ENCODE results near the gene SLC25A47.
A peak's percentile ranks its signal among the peaks of the same experiment; 100 is the strongest.
"Not testable (repeated sequence)": the region's sequence is repeated elsewhere in the genome, so short reads cannot be mapped to it uniquely, and the experiment has no call there.

Gene SLC25A47

DNA sequence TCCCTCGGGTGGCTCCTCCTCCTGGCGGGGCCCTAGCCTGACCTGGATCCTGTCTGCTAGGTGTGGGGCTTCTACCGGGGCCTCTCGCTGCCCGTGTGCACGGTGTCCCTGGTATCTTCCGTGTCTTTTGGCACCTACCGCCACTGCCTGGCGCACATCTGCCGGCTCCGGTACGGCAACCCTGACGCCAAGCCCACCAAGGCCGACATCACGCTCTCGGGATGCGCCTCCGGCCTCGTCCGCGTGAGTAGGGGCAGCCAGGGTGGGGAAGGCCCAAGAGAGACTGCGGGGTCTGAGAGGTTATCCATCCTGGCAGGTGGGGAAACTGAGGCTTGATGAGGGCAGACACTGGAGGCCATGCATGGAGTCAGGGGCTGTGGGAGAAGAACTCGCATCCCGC lies 4.0 kb downstream of the SLC25A47 start:
- DNase-seq (ENCODE audit: low spot score), result no peak

- DNase-seq (ENCODE audit: low spot score), result no peak
These were observed 5.5 kb downstream of the SLC25A47 start for GRCh38 chr14:100328495-100329163.

DNA sequence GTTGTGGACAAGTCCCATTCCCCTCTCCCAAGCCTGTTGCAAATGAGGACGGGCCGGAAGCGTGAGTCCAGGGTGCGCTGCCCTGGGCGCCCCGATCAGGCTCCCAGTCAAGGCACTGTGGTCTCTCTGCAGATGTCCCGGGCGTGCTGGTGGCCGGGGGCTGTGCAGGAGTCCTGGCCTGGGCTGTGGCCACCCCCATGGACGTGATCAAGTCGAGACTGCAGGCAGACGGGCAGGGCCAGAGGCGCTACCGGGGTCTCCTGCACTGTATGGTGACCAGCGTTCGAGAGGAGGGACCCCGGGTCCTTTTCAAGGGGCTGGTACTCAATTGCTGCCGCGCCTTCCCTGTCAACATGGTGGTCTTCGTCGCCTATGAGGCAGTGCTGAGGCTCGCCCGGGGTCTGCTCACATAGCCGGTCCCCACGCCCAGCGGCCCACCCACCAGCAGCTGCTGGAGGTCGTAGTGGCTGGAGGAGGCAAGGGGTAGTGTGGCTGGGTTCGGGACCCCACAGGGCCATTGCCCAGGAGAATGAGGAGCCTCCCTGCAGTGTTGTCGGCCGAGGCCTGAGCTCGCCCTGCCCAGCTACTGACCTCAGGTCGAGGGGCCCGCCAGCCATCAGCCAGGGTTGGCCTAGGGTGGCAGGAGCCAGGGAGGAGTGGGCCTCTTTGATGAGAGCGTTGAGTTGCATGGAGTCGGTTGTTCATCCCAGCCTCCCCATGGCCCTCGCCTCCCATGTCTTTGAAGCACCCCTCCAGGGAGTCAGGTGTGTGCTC lies 6.3 kb downstream of the SLC25A47 start:
- no peak for DNase-seq (ENCODE audit: low spot score)

DNA sequence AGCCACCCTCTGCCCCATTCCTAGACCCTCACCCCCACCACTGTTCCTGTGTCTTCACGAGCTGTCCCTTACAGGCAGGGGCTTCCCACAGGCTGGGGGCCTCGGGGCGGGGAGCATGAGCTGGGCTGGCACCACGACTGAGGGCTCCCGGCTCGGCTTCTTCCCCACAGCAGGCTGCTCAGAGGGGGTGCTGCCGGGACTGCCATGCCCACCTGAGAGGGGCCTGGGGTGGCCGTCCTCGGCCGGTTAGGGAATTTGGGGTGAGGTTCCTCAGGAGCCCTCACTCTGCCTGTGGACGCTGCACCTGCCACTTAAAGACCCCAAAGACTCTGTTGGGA lies 6.8 kb downstream of the SLC25A47 start:
- DNase-seq (ENCODE audit: low spot score), result no peak

DNA sequence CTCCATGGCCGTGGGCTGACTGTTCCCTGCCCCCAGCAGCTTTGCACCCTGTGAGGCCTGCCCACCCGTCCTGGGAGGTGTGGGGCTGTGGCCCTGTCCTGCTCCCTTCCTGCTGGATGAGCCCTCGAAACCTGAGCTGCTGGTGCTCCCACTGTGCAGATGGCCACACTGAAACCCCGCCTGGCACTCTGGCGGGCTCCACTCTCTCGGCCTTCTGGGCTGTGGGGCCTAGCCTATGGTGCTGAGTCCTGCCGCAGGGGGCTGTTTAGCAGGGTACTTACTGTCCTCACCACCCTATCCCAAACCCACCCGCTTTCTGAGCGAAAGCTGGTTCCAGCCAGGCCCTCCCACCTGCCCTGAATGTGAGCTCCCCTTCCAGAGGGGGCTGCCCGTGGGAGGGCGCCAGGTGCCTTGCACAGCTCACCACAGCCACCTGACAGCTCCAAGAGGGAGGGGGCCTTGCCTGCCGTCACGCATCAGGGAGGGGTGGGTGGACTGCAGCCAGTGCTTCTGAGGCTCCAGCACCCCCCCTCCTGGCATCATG lies 7.3 kb downstream of the SLC25A47 start:
- no peak for DNase-seq (ENCODE audit: low spot score)

DNA sequence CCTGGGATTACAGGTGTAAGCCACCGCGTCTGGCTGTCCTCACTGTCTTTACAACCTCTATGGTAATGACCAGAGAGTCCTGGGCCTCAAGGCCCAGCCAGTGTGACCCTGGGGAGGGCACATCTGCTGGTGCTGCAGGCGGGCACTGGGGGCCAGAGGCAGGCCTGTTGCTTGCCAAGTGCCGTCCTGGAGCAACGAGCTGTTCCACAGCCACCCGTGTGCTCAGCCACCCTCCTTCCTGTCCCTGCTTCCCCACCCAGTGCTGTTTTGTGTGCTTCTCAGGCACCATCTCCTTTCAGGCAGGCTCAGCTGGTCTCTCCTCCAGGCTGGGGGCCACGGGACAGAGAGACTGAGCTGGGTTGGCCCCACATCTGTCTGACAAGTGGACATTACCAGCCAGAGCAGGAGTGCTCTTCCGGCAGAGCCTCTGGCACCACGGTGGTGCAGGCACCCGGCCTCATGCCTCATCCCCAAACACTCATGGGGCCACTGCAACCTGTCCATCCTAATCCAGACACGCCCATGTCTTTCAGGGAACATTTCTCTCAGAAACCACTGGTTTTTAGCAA lies 9.0 kb downstream of the SLC25A47 start:
- DNase-seq (ENCODE audit: low spot score), result no peak

DNA sequence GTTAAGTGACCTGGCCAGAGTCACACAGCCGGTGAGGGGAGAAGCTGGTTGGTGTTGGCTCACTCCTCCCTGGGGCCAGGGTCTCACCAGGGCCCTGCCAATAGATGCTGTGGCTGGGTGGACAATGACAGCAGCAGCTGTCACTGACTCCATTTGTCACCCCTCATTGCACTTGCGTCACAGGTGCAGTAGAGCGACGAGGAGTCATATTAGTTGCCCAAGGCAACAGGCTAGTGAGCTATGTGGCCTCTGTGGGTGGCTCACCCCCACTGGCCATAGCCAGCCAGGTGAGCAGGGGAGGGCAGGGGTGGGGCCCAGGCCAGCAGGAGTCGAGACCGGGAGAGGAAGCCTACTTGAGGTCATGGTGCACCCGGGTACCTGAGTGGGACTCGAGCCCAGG lies 9.7 kb downstream of the SLC25A47 start:
- no peak for DNase-seq (ENCODE audit: low spot score)

DNA sequence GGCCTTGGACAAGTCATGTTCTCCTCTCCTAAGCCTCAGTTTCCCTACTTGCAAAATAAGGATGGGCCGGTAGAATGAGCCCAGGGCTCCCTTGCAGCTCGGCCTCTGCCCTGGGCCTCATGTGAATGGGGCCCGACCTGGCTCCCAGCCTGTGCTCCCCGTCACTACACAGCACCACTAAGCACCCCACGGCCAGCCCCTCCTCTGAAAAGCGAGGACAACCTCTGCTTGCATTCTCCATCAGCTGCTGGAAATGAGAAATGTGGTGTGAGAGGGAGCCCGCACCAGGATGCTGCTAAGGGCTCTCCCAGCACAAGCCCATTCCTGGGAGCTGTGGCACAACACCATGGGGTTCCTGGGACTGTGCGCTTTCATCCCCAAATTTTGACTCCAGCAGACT lies 10.2 kb downstream of the SLC25A47 start:
- DNase-seq (ENCODE audit: low spot score), result no peak

DNA sequence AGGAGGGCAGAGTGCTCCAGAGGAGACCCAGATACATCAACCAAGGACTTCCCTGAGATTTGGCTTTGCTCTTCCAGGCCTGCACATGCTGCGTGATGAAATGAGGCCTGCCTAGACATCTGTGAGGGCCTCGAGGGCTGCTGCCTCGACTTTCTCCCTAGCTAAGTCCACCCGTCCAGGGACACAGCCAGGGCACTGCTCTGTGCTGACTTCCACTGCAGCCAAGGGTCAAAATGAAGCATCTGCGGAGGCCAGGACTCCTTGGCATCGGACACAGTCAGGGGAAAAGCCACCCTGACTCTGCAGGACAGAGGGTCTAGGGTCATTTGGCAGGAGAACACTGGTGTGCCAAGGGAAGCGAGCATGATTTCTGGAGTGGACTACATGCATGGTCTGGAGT lies 10.7 kb downstream of the SLC25A47 start:
- no peak for DNase-seq (ENCODE audit: low spot score)

DNA sequence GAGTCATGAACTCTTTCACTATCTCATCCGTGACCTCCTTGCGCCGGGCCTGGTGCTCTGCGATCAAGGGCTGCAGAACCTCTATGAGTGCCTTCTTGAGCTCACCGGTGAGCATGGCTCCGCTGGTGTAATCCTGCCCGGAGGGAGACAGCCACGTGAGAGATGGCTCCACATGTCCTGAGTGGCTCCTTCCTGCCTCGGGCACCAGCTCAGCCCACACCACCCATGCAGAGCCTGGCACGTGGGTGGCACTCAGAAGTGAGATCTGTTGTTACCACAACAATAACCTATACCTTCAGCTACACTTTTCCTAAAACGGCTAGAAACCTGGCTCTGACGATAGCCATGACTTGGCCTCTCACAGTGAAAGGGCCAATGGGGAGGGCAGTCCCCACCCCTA lies 11.8 kb downstream of the SLC25A47 start:
- DNase-seq (ENCODE audit: low spot score), result peak; percentile 17

GRCh38 chr14:100336618-100337530 lies 13.7 kb downstream of the SLC25A47 start:
- no peak for DNase-seq (ENCODE audit: low spot score)

GRCh38 chr14:100339766-100340422 lies 16.8 kb downstream of the SLC25A47 start:
- no peak for DNase-seq (ENCODE audit: low spot score)

- no peak for DNase-seq (ENCODE audit: low spot score)
These were observed 17.3 kb downstream of the SLC25A47 start for GRCh38 chr14:100340423-100340813.

DNA sequence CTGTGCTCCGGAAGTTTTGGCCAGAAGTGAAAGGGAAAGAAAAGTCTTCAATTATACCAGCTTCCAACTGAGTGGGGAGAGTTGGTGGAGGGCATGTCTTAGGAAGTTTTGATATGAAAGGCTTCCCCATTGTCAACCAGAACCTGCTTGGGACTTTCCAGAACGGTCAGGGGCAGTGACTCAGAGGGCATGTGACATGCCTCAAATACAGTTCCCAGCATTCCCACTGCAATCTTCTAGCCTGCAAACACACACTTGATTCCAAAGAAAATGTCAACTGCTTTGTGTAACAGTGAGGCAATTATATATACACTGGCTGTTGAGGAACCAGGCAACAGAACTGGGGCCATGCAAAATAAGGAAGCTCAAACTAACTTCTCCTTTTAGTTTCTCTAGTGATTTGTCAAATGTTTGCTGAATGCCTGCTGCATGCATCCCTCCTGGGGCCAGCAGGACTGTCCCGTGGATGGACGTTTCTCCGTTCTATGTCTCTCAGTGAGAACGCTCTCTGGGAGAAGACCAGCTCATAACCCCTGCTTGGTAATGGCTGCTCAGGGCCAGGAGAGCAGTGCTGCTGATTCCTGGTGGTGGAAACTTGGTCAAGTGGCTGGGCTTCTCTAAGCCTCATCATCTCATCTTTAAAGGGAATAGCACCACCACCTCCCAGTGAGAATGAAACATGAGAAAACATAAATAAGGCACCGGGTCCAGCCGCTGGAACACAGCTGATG lies 18.3 kb downstream of the SLC25A47 start:
- no peak for DNase-seq (ENCODE audit: low spot score)

DNA sequence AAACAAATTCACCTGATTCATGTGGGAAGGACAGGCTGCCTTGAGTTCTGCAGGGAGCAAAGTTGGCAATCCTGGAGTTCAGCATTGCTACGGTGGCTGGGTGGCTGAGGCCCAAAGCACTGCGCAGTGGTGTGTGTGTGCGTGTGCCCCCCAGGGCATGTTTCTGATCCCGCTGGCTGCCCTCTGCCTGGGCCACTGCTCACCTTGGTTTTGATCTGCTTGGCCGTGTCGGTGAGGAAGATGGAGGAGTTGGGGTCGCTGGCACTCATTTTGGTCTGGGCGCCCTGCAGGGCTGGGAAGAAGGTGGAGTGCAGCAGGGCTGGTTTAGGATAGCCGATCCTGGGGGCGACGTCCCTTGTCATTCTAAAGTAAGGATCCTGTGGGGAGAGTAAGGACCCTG lies 19.1 kb downstream of the SLC25A47 start:
- no peak for DNase-seq (ENCODE audit: low spot score)

DNA sequence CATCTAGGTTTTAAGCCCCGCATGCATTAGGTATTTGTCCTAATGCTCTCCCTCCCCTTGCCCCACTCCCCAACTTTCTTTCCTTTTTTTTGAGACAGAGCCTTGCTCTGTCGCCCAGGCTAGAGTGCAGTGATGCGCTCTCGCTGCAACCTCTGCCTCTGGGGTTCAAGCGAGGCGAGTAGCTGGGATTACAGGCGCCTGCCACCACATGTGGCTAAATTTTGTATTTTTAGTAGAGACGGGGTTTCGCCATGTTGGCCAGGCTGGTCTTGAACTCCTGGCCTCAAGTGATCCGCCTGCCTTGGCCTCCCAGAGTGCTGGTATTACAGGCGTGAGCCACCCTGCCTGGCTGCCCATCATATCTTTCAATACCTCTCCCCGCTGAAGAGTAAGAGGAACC lies 19.7 kb downstream of the SLC25A47 start:
- DNase-seq (ENCODE audit: low spot score), result not testable (repeated sequence)

GRCh38 chr14:100344657-100345056 lies 21.5 kb downstream of the SLC25A47 start:
- DNase-seq (ENCODE audit: low spot score), result not testable (repeated sequence)

DNA sequence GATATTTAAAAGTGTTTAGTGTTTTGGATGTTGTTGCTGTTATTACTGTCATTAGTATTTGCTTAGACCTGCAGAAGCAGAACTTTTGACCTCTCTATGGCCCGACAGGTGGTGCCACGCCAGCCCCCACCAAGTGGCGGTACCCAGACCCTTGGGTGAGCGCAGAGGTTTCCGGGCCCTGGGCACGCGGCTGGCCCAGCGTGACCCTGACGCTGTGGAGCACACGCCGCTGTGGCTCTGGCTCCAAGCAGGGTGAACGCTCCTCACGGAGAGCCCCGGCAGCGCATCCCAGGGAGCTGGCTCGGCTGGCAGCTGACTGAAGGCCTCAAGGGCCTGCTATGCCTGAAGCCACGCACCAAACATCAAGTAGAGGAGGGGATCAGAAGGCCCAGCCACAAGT lies 22.6 kb downstream of the SLC25A47 start:
- no peak for DNase-seq (ENCODE audit: low spot score)

- no peak for DNase-seq (ENCODE audit: low spot score)
These were observed 23.4 kb downstream of the SLC25A47 start for GRCh38 chr14:100346306-100347091.

DNA sequence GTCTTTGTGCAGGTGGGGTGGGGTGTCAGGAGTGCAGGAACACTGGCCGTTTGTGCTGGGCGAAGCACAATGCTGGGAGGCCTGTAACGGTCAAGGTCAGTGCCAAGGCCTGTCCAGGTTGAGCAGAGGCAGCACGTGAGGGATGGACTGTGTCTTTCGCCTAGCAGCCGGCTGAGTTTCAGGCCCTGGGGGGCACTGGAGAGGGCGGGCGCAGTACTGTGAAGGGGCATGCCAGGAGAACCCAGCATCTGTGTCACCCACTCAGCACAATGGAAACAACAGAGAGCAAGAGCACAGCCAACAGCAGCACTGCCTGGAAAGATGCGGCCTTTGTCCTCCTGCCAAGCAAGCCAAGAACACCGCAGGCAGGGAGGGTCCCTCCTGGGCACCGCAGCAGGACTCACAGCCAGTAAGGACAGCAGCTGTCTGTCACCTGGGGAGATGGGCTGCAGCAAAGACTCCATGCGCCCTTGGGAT lies 25.2 kb downstream of the SLC25A47 start:
- no peak for DNase-seq (ENCODE audit: low spot score)
